Breast epithelium (tissue), 4 donors: ENCODE measurements around the gene POLN. TPM values are rescaled to one million over a fixed set of nuclear protein-coding genes. Genes with fewer than 3 reads are reported as not detected.

Source experiments
- DNase-seq, 2 donors: peaks; one replicate each; pipeline ENCODE4 v3.0.0-alpha.2; 2019; ENCODE audit warnings: low spot score in 2 of 2
- H3K27ac ChIP-seq, 2 donors: fragments of 200-600 bp; sonication (generic) in 1 of 2; one replicate each; pipeline ENCODE4 v1.5.1; 2016 to 2019; ENCODE audit warnings: mild to moderate bottlenecking in 1 of 2
- H3K27me3 ChIP-seq, 2 donors: fragments of 200-600 bp; sonication (generic) in 1 of 2; one replicate each; pipeline versions ENCODE4 v1.5.1 to v1.6.0; 2017 to 2019; ENCODE audit warnings: control low read depth in 1 of 2, mild to moderate bottlenecking in 1 of 2
- H3K36me3 ChIP-seq: fragments of 200-600 bp; one replicate; pipeline ENCODE4 v1.5.1; 2019
- H3K4me1 ChIP-seq, 2 donors: fragments of 200-600 bp; sonication (generic); one replicate each; pipeline ENCODE4 v1.5.1; 2016 to 2019; ENCODE audit warnings: control low read depth in 1 of 2
- H3K4me3 ChIP-seq, 3 donors: fragments of 200-600 bp; sonication (generic); 1 replicate in 2 of 3; 2 replicates in 1 of 3; pipeline ENCODE4 v1.5.1; 2016 to 2019; ENCODE audit warnings: mild to moderate bottlenecking in 3 of 3, moderate library complexity in 2 of 3
- H3K9me3 ChIP-seq, 2 donors: fragments of 200-600 bp; sonication (generic) in 1 of 2; one replicate each; pipeline ENCODE4 v1.5.1; 2016 to 2019; ENCODE audit warnings: control low read depth in 1 of 2
- POLR2A ChIP-seq: fragments of 450-650 bp; IDR thresholded peaks from one replicate; pipeline ENCODE4 v1.6.1; 2016; ENCODE audit warnings: antibody characterized with exemption, mild to moderate bottlenecking, moderate library complexity
- POLR2AphosphoS5 ChIP-seq, 3 donors: sonication (generic); formaldehyde crosslinking; IDR thresholded peaks; one replicate each; pipeline ENCODE4 v1.6.1; 2017; ENCODE audit warnings: antibody characterized with exemption in 3 of 3
- intact Hi-C: fragments of 100-400 bp; cut with DNase I; formaldehyde crosslinking; loops from one replicate; pipeline ENCODE4 v1.15.1; 2023; ENCODE audit warnings: low total_unique reads
- total RNA-seq, 3 donors: library from RNA; depleted of rRNA; stranded (reverse); fragments of >200 nt; gene quantifications; one replicate each; pipeline ENCODE4 v1.1.0, GENCODE V29; 2016
- TF ChIP-seq, protein P1 (sequence below), 3 donors: fragments of 450-650 bp; IDR thresholded peaks; one replicate each; pipeline ENCODE4 v1.5.1; 2016 to 2017; ENCODE audit warnings: antibody characterized with exemption in 3 of 3, mild to moderate bottlenecking in 3 of 3, moderate library complexity in 3 of 3

Gene POLN
- total RNA-seq, 3 donors from 2014 or later, result 3.3 to 4.7 (median 4.3) TPM

DNA sequence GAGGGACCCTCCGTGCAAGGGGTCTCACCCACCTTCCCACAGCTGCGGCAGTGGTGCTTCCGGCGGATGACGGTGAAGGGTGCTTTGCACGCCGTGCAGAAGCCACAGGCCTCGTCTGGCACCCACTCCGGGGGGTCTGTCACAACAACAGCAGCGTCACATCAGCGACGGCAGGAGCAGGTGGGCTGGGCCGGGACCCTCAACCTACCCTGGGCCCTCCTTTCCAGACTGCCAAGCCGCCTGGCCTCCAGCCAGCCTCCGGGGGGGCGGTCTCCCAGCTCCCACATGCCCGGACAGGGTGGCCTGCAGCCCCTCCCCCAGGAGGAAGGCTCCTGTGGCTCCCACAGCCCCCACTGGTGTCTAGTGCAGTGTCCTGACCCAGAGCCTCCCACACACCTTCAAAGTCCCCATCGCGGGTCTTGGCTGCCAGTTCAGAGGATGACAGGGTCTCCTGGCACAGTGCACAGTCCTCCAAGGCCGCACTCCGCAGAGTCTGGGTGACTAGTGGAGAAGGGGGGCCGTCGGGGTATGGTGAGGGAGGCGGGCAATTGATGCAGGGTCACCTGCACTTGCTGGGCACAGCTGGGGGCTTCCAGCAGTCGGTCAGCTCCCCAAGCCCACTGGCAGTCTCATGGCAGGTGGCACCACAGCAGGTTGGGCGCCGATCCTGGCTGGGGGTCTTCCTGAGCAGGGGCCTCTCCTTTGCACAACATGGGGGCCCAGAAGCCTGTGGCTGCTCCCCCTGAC lies 29.5 kb upstream of the POLN start:
- H3K27ac ChIP-seq, result no peak overlapping the region
- H3K9me3 ChIP-seq, result no peaks in the 10 kb centered on the region
- intact Hi-C loops, result no loop called here
- TF ChIP-seq POLR2A (no peak), POLR2AphosphoS5 (IDR thresholded peaks at IDR 0.05) (no peak)
- TF ChIP-seq, protein P1, sequence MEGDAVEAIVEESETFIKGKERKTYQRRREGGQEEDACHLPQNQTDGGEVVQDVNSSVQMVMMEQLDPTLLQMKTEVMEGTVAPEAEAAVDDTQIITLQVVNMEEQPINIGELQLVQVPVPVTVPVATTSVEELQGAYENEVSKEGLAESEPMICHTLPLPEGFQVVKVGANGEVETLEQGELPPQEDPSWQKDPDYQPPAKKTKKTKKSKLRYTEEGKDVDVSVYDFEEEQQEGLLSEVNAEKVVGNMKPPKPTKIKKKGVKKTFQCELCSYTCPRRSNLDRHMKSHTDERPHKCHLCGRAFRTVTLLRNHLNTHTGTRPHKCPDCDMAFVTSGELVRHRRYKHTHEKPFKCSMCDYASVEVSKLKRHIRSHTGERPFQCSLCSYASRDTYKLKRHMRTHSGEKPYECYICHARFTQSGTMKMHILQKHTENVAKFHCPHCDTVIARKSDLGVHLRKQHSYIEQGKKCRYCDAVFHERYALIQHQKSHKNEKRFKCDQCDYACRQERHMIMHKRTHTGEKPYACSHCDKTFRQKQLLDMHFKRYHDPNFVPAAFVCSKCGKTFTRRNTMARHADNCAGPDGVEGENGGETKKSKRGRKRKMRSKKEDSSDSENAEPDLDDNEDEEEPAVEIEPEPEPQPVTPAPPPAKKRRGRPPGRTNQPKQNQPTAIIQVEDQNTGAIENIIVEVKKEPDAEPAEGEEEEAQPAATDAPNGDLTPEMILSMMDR (IDR thresholded peaks at IDR 0.05), result no peak
- peaks cover 0 to 1% of the 10 kb centered on the region in 2 donors for H3K4me1 ChIP-seq
- no peaks in the 10 kb centered on the region for H3K36me3 ChIP-seq
- H3K4me3 ChIP-seq, result no peak overlapping the region
- no peaks in the 10 kb centered on the region for H3K27me3 ChIP-seq
- no peak for DNase-seq

- Histone ChIP-seq H3K4me1 (peaks cover 0 to 9% of the 10 kb centered on the region in 2 donors), H3K9me3 (no peaks in the 10 kb centered on the region), H3K4me3 (no peak overlapping the region), H3K27me3 (no peaks in the 10 kb centered on the region), H3K36me3 (no peaks in the 10 kb centered on the region), H3K27ac (no peak overlapping the region)
- no peak for DNase-seq
- TF ChIP-seq POLR2A (no peak), POLR2AphosphoS5 (IDR thresholded peaks at IDR 0.05) (no peak)
- TF ChIP-seq, protein P1 (IDR thresholded peaks at IDR 0.05), result no peak
- intact Hi-C loops, result no loop called here
These were observed 28.6 kb upstream of the POLN start for GRCh38 chr4:2270341-2271165.

DNA sequence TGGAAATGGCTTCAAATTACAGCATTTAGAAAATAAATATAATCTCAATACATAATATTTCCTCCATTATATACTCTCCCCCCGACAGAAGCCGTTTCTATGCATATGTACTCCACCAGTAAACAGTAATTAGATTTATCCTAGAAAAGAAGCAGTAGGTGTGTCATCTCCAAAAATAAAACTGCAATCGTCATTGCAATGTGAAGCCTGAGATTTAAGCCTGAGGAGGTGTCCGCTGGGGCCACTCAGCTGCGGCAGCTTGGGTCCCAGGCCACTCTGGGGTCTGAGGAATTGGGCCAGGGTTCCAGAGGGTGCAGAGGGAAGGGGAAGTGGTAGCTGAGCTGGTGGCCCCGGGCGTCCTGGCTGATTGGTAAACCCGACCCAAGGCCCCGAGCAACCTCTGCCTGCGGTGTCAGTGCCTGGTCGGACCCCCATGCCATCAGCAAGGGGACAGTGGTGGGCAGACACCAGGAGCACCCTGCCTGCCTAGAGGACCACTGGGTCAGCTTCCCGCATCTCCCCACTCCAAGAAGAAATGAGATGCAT lies 27.8 kb upstream of the POLN start:
- intact Hi-C loops, result no loop called here
- Histone ChIP-seq H3K9me3 (no peaks in the 10 kb centered on the region), H3K36me3 (no peaks in the 10 kb centered on the region), H3K27me3 (no peaks in the 10 kb centered on the region), H3K27ac (no peak overlapping the region), H3K4me3 (no peak overlapping the region), H3K4me1 (peaks cover 0 to 9% of the 10 kb centered on the region in 2 donors)
- DNase-seq, result no peak
- TF ChIP-seq POLR2AphosphoS5 (IDR thresholded peaks at IDR 0.05) (no peak), POLR2A (no peak)
- TF ChIP-seq, protein P1 (IDR thresholded peaks at IDR 0.05), result no peak

DNA sequence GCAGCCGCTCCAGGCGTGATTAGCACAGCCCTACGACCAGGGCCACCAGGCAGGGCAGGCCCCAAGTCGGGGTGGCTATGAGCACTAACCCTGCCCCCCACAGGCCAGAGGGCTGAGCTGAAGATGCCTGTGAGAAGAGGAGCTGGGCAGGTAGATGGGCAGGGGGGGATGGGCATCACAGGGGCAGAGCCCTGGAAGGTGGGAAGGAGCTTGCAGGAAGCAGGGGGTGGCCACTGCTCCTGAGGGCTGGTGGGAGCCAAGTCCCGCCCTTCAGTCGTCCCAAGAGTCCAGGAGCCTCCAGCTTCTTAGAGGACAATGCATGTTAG lies 27.2 kb upstream of the POLN start:
- DNase-seq, result no peak
- H3K36me3 ChIP-seq, result no peaks in the 10 kb centered on the region
- TF ChIP-seq POLR2AphosphoS5 (IDR thresholded peaks at IDR 0.05), result no peak
- TF ChIP-seq, protein P1 (IDR thresholded peaks at IDR 0.05), result no peak
- no peak for TF ChIP-seq POLR2A
- peak overlapping the region in 1 of 2 donors; percentile 19 for H3K27ac ChIP-seq
- peaks cover 0 to 9% of the 10 kb centered on the region in 2 donors for H3K4me1 ChIP-seq
- H3K9me3 ChIP-seq, result no peaks in the 10 kb centered on the region
- intact Hi-C loops, result no loop called here
- H3K27me3 ChIP-seq, result no peaks in the 10 kb centered on the region
- H3K4me3 ChIP-seq, result peak overlapping the region in 2 of 3 donors; percentile 9 to 33
